Progenitor cell of endocrine pancreas (in vitro differentiated cells): Measurements from ENCODE around the gene CHST4. TPM values are rescaled to one million over a fixed set of nuclear protein-coding genes. Genes with fewer than 3 reads are reported as not detected.
"Not testable (repeated sequence)": the region's sequence is repeated elsewhere in the genome, so short reads cannot be mapped to it uniquely, and the experiment has no call there.

ENCODE experiments used
- DNase-seq: peaks from one replicate; pipeline ENCODE4 v3.0.0; 2021; ENCODE audit warnings: low spot score; ENCODE audit not compliant: unreplicated experiment
- H3K27ac Mint-ChIP-seq: 2 replicates; pipeline ENCODE4 v1.8.0; 2021; ENCODE audit warnings: mild to moderate bottlenecking, moderate library complexity, mixed read lengths
- H3K27me3 Mint-ChIP-seq: 2 replicates; pipeline ENCODE4 v1.8.0; 2021; ENCODE audit warnings: mixed read lengths
- H3K36me3 Mint-ChIP-seq: 2 replicates; pipeline ENCODE4 v1.8.0; 2022; ENCODE audit warnings: mixed read lengths; ENCODE audit not compliant: insufficient read depth
- H3K4me1 Mint-ChIP-seq: 2 replicates; pipeline ENCODE4 v1.8.0; 2021; ENCODE audit warnings: low read depth, mixed read lengths
- H3K4me3 Mint-ChIP-seq: 2 replicates; pipeline ENCODE4 v1.8.0; 2021; ENCODE audit warnings: low read depth, mild to moderate bottlenecking, moderate library complexity, mixed read lengths
- H3K9me3 Mint-ChIP-seq: 2 replicates; pipeline ENCODE4 v1.8.0; 2021; ENCODE audit warnings: low read depth, mixed read lengths
- CTCF ChIP-seq: fragments of 200-600 bp; sonication (generic); IDR thresholded peaks from one replicate; pipeline ENCODE4 v1.5.0; 2021; ENCODE audit warnings: antibody characterized with exemption, mild to moderate bottlenecking; ENCODE audit not compliant: unreplicated experiment
- total RNA-seq: library from RNA; stranded (reverse); gene quantifications from 2 replicates; pipeline ENCODE4 v1.2.1, GENCODE V29; 2021

Gene CHST4
- total RNA-seq, 1 donor from 2014 or later, result not detected

GRCh38 chr16:71557299-71557698 lies 31.1 kb downstream of the CHST4 start:
- DNase-seq, result no peak
- Mint-ChIP-seq H3K4me1 (no peaks in the 10 kb centered on the region), H3K27me3 (no peaks in the 10 kb centered on the region), H3K27ac (no peak overlapping the region), H3K9me3 (peaks cover 9% of the 10 kb centered on the region), H3K4me3 (no peak overlapping the region), H3K36me3 (peaks cover 30% of the 10 kb centered on the region)
- no peak for TF ChIP-seq CTCF

GRCh38 chr16:71557954-71558582 lies 31.8 kb downstream of the CHST4 start:
- Mint-ChIP-seq H3K36me3 (peaks cover 28% of the 10 kb centered on the region), H3K4me3 (no peak overlapping the region), H3K4me1 (no peaks in the 10 kb centered on the region), H3K9me3 (peaks cover 12% of the 10 kb centered on the region), H3K27me3 (no peaks in the 10 kb centered on the region), H3K27ac (no peak overlapping the region)
- no peak for TF ChIP-seq CTCF
- DNase-seq, result no peak

- peaks cover 24% of the 10 kb centered on the region for H3K36me3 Mint-ChIP-seq
- no peak overlapping the region for H3K4me3 Mint-ChIP-seq
- peaks cover 4% of the 10 kb centered on the region for H3K4me1 Mint-ChIP-seq
- H3K27me3 Mint-ChIP-seq, result no peaks in the 10 kb centered on the region
- DNase-seq, result no peak
- H3K27ac Mint-ChIP-seq, result no peak overlapping the region
- peaks cover 12% of the 10 kb centered on the region for H3K9me3 Mint-ChIP-seq
- no peak for TF ChIP-seq CTCF
Measured at GRCh38 chr16:71559855-71560254, 33.6 kb downstream of the CHST4 start.

- not testable (repeated sequence) for H3K27ac Mint-ChIP-seq, H3K4me3 Mint-ChIP-seq, H3K27me3 Mint-ChIP-seq, DNase-seq
- Mint-ChIP-seq H3K4me1 (peaks cover 16% of the 10 kb centered on the region), H3K9me3 (peaks cover 12% of the 10 kb centered on the region), H3K36me3 (peaks cover 14% of the 10 kb centered on the region)
Measured at GRCh38 chr16:71561886-71562285, 35.7 kb downstream of the CHST4 start.

- H3K9me3 Mint-ChIP-seq, result peaks cover 12% of the 10 kb centered on the region
- peak overlapping the region; percentile 22 for H3K27ac Mint-ChIP-seq
- peaks cover 14% of the 10 kb centered on the region for H3K36me3 Mint-ChIP-seq
- no peaks in the 10 kb centered on the region for H3K27me3 Mint-ChIP-seq
- H3K4me3 Mint-ChIP-seq, result no peak overlapping the region
- DNase-seq, result no peak
- peaks cover 16% of the 10 kb centered on the region for H3K4me1 Mint-ChIP-seq
- TF ChIP-seq CTCF, result no peak
Measured at GRCh38 chr16:71562552-71562951, 36.3 kb downstream of the CHST4 start.

- peak overlapping the region; percentile 98 for H3K27ac Mint-ChIP-seq
- no peaks in the 10 kb centered on the region for H3K27me3 Mint-ChIP-seq
- H3K4me1 Mint-ChIP-seq, result peaks cover 16% of the 10 kb centered on the region
- TF ChIP-seq CTCF, result no peak
- no peak for DNase-seq
- H3K4me3 Mint-ChIP-seq, result peak overlapping the region; percentile 90
- peaks cover 12% of the 10 kb centered on the region for H3K9me3 Mint-ChIP-seq
- H3K36me3 Mint-ChIP-seq, result peaks cover 14% of the 10 kb centered on the region
Measured at GRCh38 chr16:71564335-71564967, 38.2 kb downstream of the CHST4 start.
